ENCODE data around the gene ERICH6.

- no peak for TF ChIP-seq GLIS3 (CRISPR knock-in tag; IDR thresholded peaks at IDR 0.05)
- no peak for TF ChIP-seq PATZ1 (CRISPR knock-in tag; IDR thresholded peaks at IDR 0.05; ENCODE audit: borderline replicate concordance)
- no peak for TF ChIP-seq ZNF8 (CRISPR knock-in tag; IDR thresholded peaks at IDR 0.05)
- TF ChIP-seq ZFP3 (CRISPR knock-in tag; IDR thresholded peaks at IDR 0.05): no peak
- TF ChIP-seq CSDC2 (CRISPR knock-in tag; IDR thresholded peaks at IDR 0.05): no peak
- no peak for TF ChIP-seq CSRNP3 (CRISPR knock-in tag; IDR thresholded peaks at IDR 0.05)
- TF ChIP-seq CREB5 (CRISPR knock-in tag; IDR thresholded peaks at IDR 0.05; ENCODE audit: low read depth): no peak
- TF ChIP-seq ZNF70 (CRISPR knock-in tag; IDR thresholded peaks at IDR 0.05): no peak
- no peak for TF ChIP-seq PPARA (CRISPR knock-in tag; IDR thresholded peaks at IDR 0.05; ENCODE audit: borderline replicate concordance)
- no peak for TF ChIP-seq ARNTL (CRISPR knock-in tag; IDR thresholded peaks at IDR 0.05; ENCODE audit: borderline replicate concordance, low read depth)
- TF ChIP-seq POU6F1 (CRISPR knock-in tag; IDR thresholded peaks at IDR 0.05; ENCODE audit: borderline replicate concordance, low read depth): no peak
- TF ChIP-seq TSHZ2 (CRISPR knock-in tag; IDR thresholded peaks at IDR 0.05): no peak
Observed at GRCh38 chr3:150742679-150743078, 39.0 kb upstream of the ERICH6 start.

All from SK-N-SH treated with all-trans-retinoic acid at 6 μM for 48 hours (cell line).